Kidney capillary endothelial cell (primary cell): Measurements from ENCODE around the gene PRSS57.

Experiments used
- DNase-seq: peaks from one replicate; pipeline ENCODE4 v3.0.0-alpha.2; 2018; ENCODE audit warnings: low spot score

The PRSS57 gene

DNA sequence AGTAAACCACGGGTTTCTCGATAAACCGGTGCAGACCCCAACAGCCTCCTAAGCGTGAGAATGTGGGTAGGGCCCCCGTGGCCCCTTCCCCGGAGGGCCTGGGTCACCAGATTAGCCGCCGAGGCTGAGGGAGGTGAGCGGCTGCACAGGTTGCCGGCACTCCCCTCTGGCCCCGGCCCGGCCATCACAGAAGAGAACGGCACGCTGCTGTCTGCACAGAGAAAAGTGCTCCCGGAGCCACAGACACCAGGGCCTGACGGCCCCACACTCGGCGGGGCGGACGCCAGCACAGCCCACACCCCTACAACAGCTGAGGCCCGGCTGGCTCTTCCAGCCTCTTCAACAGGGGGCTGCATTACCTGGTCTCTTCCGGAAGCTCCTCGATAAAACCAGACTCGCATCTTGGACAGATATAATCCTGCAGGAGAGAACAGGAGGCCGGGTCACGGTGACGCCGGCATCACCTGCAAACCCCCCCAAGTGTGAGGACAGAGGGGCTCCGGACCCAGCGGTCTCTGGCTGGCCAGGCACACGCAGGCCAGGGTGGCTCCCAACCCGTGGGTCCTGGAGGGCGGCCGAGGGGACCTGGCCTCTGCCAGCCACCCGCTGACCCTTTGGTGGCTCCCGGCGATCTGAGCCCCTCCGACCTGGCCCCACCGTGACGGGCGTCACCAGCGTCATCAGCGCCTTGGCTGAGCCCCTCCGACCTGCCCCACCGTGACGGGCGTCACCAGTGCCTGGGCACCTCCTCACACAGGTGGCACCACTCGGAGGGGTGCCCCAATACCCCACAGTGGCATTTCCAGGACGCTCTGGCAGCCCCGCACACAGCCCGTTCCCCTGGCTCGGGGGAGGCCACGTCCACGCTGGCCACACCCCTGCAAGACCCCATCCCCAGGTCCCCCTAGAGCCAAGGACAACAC, 42.5 kb downstream of the PRSS57 start:
- DNase-seq, result no peak

DNA sequence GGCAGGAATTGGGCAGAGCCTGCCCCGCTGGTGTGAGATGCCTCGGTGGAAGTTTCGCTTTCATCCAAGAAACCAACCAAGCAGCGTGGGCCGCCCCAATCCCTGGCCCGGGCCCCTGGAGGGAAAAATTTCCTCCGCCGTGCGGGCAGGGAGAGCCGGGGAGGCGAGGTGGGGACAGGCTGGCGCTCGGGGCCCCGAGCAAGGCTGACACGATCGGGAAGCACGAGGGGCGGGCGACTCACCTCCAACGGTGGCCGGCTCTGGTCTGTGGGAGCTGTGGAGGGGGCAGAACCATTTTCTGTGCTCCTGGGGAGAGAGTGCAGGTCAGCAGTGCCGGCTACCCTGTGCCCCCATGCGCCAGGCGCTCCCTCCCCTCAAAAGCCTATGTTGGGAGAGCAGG, 43.3 kb downstream of the PRSS57 start:
- DNase-seq, result no peak

DNA sequence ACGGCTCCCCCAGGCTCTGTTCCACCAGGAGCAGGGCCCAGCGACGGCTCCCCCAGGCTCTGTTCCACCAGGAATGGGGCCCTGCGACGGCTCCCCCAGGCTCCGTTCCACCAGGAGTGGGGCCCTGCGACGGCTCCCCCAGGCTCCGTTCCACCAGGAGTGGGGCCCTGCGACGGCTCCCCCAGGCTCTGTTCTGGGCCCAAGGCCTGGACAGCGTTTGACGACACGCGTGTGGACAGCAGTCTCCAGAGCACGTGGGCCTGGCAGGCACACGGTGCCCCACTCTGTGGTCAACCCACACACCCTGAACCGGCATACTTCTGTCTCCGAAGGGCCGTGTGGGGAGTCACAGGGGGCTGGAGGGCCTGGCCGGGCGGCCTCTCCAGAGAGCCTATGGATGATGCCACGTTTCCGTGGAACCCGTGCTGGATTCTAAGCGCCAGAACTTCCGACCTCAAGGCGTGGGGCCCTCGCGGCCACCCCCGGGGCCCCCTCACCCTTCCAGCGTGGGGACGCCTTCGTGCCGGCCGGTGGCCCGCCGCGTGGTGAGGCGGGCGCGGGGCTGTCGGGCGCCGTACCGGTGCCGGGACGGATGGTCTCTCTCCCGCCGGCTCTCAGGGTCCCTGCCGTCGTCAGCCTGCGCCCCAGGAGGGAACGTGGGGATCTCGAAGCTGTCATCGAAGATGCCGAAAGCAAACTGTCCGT, 44.0 kb downstream of the PRSS57 start:
- no peak for DNase-seq

GRCh38 chr19:650121-650520, 45.1 kb downstream of the PRSS57 start:
- DNase-seq, result no peak

- DNase-seq, result no peak
Observed at GRCh38 chr19:648904-649801, 46.1 kb downstream of the PRSS57 start.

DNA sequence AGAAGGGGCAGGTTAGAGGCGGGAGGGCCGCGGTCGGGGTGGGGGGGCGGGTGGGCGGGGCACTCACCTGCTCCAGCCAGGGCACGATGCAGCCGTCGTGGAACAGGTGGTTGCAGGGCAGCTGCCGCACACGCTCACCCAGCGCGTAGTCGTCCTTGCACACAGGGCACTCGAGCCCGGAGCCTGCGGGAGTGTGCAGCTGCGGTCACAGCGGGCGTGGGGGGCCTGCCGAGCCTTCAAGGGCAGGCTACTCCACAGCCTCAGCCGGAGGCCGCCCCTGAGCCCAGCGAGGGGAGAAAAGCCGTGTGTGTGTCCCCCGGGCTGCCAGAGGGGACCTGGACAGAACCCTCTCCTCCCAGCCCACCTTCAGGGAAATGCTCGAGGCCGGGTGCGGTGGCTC, 46.9 kb downstream of the PRSS57 start:
- no peak for DNase-seq

DNA sequence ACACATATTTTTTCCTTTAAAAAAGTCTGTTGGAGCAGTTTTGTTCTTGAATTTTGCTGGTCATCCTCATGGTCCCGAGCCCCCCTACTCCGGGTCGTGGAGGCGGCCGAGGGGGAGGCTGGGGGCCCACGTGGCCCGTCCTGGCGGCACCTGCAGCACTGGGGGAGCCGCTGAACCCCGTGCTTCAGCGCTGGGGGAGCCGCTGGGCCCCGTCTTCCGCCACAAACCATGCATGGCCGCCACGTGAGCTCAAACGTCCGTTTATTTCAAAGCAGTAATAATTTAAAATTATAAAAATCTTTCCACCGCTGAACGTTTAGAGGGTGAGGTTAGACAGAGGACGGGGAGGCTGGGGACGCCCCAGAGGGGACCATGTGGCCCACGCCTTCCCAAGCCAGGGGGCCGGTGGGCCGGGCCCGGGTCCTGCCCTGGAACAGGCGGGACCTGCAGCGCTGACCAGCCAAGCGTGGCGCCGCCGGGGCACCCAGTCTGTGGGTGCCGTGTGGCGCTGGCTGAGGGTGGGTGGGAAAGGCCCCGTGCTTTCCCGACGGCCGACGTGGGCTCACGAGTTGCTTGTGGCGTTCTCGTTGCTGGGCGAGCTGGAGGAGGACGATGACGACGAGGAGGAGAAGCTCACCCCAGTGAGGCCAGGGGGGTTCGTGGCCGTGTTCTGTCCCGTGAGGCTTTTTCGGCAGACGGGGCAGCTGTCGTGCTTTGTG, 47.5 kb downstream of the PRSS57 start:
- DNase-seq, result no peak

DNA sequence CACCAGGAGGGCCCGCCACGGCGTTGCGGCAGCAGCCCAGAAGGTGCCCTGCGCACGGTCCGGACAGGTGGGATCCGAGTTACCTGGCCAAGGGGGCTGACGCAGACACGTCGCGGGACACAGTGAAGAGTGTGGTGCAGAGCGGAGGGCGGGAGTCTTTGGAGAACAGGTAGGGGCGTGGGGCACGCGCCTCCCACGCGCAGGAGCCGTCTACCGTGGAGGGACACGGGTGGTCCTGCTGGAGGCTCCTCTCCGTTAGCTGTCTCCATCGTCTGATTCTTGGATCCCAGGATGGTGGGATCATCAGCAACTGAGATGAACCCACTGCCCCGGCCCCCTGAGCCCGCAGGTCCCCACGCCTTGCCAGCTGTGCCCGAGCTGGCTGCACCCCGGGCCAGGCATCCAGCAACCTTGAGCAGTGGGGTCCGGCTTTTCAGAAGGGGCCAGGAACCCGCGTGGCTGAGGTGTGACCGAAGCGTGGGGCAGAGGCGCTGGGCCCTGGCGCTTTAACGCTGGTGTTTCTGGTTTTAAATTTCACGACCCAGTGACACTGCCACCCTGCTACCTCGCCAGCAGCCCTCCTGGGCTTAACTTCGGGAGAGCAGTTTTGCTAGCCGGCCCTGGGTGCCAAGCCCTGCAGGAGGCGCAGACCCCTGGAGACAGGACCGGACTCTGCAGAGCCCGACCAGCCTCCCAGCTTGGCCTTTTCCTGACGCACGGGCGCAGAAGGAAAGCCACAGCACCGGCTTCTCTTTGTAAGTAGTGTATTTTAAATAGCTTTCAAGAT, 48.3 kb downstream of the PRSS57 start:
- no peak for DNase-seq

DNA sequence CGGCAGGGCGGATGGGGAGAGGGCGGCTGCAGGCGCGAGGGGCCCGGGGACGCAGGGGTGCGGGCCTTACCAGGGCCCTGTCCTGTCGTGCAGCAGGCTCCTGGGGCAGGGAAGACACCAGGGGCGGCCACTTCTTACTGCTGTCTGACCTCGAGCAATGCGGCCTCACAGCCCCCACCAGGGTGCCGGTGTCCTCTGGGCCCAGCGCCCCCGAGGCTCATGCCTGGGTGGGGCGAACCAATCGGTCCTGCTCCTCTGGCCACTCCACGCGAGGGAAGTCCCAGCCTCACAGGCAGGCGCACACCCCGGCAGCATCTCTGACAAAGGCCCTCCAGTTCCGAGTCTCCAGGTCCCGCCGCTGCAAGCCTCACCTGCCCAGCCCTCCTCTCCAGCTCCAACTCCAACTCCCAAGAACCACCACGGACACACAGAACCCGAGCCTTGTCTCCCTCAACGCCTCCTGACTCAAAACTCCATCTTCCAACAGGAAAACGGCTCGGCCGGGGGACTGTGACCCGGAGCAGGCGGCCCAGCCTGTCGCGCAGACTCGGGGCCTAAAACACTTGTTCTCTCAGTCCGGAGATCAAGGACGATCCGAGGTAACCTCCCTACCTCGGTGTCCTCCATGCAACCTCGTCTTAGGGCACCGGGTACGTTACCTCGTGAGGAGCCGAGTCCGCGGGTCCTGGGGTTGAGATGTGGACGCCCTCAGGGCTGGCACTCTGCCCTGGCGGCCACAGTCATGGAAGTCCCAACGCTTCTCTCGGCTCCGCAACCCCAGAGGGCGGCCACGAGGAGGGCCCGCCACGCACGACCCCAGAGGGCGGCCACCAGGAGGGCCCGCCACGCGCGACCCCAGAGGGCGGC, 49.1 kb downstream of the PRSS57 start:
- DNase-seq, result no peak

- no peak for DNase-seq
Observed at GRCh38 chr19:644789-645188, 50.5 kb downstream of the PRSS57 start.

DNA sequence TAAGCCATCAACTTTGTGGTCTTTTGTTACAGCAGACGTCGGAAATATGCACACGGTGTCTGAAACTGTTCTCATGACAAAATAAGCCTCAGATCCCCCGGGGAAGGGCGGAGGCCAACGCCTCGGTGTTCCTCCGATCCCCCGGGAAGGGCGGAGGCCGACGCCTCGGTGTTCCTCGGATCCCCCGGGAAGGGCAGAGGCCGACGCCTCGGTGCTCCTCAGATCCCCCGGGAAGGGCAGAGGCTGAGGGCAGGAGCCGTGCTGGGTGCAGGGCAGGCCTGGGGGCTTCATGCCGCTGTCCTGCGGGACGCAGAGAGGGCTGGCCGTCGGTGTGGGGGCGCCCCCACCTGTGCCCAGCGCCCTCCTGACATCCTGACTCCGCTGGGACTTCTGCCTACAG, 50.9 kb downstream of the PRSS57 start:
- no peak for DNase-seq

DNA sequence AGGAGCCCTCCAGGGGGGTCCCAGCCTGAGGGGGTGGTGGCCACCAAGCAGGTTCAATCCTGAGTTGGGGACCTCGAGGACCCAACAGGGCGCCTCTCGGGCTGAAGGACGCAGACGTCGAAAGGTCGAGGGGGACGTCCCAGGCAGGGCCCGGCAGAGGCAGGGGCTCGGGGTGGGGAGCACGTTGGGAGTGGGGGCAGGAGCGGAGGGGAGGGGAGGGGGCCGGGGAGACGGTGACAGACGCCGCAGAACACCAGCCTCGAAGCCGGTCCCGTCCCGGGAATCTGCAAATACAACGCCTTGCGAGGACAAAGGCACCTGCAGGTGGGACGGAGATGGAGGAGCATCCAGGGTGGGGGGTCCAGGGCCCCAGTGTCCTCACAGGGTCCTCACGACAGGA, 51.5 kb downstream of the PRSS57 start:
- DNase-seq, result no peak

DNA sequence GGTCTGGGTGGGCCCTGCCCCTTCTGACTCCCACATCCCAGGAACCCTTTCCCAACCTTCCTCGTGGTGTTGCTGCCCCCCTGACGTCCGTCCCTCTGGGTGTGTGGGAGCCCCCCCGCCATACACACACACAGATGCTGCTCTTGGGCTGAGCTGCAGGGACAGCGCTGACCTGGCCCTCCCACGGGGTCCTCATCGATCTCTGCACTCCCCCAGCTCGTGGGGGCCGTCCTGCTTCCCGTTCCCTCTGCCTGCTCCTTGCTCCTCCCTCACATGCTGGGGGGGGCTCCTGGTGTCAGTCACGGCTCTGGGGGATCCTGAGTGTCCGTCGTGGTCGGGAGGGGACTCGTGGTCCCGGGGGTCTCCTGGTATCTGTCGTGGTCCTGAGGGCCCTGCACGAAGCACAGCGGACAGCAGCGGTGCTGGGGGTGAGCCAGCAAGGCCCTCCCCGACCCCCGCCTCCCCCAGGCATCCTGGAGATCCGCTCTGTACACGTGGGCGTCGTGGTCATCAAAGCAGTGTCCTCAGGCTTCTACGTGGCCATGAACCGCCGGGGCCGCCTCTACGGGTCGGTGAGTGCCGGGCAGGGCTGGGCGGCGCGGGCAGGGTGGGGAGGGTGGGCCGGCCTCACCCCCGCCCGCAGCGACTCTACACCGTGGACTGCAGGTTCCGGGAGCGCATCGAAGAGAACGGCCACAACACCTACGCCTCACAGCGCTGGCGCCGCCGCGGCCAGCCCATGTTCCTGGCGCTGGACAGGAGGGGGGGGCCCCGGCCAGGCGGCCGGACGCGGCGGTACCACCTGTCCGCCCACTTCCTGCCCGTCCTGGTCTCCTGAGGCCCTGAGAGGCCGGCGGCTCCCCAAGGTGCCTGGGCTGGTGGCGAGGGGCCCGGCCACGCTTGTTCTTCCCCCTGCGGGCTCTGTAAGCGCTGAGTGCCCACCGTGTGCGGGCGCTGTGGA, 52.2 kb downstream of the PRSS57 start:
- DNase-seq, result no peak

DNA sequence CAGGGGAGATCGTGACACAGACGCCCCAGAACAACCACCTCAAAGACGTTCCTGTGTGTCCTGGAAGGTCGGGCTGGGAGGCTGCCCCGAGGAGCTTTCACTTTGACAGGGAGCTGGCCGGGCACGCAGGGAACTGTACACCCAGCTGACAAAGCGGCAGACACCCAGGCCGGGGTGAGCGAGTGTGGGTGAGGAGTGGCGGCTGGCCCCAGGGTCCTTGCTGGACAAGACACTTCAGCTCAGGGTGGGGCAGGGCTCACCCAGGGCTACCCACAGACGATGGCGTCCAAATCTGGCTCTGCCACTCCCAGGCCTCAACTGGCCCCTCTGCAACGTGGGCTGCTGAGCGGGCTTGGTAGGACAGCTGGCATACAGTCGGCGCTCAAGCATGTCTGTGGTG, 53.5 kb downstream of the PRSS57 start:
- no peak for DNase-seq

- no peak for DNase-seq
Observed at GRCh38 chr19:640606-641189, 54.6 kb downstream of the PRSS57 start.

GRCh38 chr19:640161-640558, 55.1 kb downstream of the PRSS57 start:
- no peak for DNase-seq

GRCh38 chr19:639253-640160, 55.7 kb downstream of the PRSS57 start, which contains the start of gene FGF22:
TSS of gene FGF22 (plus strand) at chr19:639879. CDS start at chr19:639926, 47 bp downstream.
- DNase-seq, result peak; percentile 75
